Right ventricle myocardium inferior (tissue), 1 donor: ENCODE results near the gene TRIP11. TPM values are rescaled to one million over a fixed set of nuclear protein-coding genes. Genes with fewer than 3 reads are reported as not detected.

Experiments
- ATAC-seq: fragments of 200-7000 bp; cut with Tn5 transposase; one replicate; pipeline ENCODE4 v1.9.1; 2020; ENCODE audit warnings: mild to moderate bottlenecking, moderate library complexity
- DNase-seq: peaks from one replicate; pipeline ENCODE4 v3.0.0; 2021; ENCODE audit errors: missing footprints
- intact Hi-C: fragments of 100-400 bp; cut with DNase I; formaldehyde crosslinking; loops from one replicate; pipeline ENCODE4 v1.11.0; 2022
- total RNA-seq: library from RNA; stranded (reverse); fragmentation: NEBNext Ultra II Directional; extraction: Animal tissue kit (Norgen Biotek cat#: 25700); gene quantifications from one replicate; pipeline ENCODE4 v1.2.1, GENCODE V29; 2021
- donor health status: DM: no; HTN: yes; CAD: no; lungs with severe emphysema.

Gene TRIP11
- total RNA-seq, 1 donor from 2014 or later = 51.2 TPM

DNA sequence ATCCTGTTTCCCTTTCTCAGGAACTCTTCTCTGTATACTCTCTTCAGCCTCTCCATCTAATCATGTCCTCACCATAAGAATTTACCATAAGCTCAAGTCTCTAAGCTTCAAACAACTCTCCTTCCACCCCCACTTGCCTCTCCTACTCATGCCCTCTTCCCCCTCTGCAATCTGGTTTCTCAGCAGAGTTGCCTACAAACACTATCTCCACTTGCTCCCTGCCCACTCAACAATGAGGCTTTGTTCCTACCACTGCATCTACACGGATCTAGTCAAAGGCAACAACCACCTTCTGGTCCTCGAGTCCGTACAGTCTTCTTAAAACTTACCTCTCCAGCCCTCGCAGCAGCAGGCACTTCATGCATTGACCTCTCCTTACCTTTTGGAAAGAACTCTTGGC lies 75.1 kb downstream of the TRIP11 start:
- DNase-seq (no peak), ATAC-seq (no peak)
- intact Hi-C loops = no loop called here

DNA sequence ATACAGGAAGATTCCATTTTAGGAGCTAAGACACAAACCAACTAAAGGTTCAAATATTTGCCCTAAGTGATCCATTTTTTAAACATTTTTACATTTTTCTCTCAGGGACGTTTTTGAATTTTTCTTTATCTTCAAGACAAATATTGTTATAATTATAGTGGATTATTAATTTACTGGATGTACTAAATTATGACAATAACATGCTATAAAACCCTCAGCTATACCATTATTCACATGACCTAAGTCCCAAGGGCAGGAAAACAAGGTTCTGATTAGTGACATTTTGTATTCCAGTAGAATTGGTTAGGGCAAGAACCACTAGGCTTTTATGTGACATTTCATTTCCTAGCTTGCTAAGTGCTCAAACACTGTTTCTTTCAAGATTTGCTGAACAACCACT lies 75.8 kb downstream of the TRIP11 start:
- intact Hi-C loops = no loop called here
- no peak for ATAC-seq

DNA sequence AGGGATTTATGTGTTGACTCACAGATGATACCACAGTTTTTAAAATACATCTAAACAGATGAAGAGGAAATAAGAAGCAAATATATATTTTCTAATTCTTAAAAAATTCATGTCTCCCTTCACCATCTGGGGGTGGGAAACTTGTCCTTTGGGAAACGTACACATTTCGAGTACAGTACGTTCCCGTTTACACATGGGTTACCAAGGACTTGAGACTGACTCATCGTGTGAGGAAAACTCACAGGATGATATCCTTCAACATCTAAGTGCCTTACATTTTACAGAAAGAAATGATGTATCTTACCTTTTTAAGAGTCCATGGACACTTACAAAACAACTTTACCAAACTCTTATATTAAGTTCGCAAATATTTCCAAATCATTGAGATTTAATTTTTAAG lies 76.4 kb downstream of the TRIP11 start:
- intact Hi-C loops = no loop called here
- ATAC-seq (no peak), DNase-seq (no peak)

More for the DNA sequence above, 75.8 kb downstream of the TRIP11 start:
- DNase-seq = no peak

DNA sequence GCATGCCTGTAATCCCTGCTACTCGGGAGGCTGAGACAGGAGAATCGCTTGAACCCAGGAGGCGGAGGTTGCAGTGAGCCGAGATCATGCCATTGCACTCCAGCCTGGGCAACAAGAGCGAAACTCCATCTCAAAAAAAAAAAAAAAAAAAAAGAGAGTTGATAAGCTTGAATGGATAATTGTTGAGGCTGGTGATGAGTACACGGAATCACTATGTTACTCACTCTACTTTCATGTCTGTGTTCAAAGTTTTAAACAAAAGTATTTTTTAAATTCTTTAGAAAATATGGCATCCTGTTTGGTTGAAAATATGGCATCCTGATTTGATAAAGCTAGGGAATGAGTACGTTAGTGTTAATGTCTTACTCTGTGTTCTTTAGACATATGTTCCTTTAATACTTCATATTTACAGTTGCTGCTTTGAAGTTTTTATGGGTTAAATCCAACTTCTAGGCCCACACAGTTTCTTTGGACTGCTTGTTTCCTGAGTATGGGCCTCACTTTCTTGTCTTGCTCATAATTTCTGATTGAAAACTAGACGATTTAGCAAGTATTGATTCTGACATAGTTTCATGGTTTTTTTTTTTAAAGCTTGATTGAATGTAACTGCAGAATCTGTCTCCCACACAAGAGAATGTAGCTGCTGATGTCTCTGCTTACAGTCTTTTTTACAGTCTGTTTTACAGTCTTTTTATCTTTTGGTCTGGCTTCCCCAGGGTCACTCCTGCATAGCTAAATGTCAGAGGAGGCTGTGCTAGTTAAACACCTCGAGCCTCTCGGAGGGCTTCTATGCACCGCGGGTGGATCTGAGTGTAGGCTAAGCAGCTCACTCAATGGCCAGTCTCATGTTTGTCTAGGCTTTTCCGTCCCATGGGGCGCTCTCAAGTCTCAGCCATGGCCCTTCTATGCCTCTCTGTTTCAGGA lies 78.3 kb downstream of the TRIP11 start:
- intact Hi-C loops = no loop called here
- ATAC-seq (no peak), DNase-seq (no peak)

DNA sequence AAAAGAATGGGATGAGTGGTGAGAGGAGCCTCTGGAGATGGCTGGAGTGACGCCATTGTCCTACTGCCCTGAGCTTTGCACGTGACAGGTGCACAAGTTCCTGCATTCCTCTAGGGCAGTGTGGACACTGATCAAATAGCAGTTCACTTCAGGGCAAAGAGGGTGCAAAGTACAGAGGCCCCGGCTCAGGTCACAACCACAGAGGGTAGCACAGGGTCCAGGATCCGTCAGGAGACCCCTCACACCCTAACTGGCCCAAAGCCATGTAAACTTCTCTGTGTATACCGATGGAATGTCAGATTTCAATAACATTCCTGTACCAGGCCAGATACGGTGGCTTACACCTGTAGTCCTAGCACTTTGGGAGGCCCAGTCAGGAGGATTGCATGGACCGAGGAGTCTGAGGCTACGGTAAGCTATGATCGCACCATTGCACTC lies 82.0 kb downstream of the TRIP11 start:
- DNase-seq (no peak), ATAC-seq (no peak)
- intact Hi-C loops = no loop called here

DNA sequence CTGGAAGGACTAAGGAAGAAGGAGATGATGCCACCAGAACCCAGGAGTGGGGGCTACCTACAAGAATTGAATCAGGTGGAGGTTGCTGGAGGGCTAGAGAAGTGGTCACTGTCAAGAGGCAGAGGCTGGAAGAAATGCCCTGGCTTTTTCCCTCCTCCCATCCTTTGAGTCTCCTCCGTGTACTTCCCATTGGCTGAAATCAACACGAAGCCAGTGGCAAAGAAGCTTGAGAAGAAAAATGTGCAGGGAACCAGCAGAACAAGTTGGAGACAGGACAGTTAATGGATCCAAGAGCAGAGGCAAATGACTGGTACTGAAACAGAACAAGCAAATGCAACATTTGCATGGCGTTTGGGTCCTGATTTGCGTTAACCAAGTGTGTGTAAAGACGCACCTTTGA lies 83.2 kb downstream of the TRIP11 start:
- intact Hi-C loops = no loop called here
- DNase-seq (no peak), ATAC-seq (no peak)

DNA sequence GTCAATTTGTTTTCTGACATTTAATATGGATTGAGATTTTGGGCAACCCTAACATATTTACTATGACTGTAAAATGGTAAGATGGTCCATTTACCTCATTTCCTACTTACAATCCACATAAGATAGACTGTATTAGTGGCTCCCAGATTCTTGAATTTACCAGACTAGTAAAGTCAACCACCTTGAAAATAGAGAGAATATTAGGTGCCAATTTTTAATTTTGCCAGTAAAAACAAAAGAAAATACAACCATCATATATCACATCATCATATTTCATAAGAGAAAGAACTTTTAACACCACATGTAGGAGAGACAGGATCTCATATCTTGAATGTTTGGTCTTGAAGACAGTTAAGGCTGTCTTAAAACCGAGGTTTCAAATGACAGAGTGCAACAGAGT lies 84.7 kb downstream of the TRIP11 start:
- DNase-seq (no peak), ATAC-seq (no peak)
- intact Hi-C loops = no loop called here

DNA sequence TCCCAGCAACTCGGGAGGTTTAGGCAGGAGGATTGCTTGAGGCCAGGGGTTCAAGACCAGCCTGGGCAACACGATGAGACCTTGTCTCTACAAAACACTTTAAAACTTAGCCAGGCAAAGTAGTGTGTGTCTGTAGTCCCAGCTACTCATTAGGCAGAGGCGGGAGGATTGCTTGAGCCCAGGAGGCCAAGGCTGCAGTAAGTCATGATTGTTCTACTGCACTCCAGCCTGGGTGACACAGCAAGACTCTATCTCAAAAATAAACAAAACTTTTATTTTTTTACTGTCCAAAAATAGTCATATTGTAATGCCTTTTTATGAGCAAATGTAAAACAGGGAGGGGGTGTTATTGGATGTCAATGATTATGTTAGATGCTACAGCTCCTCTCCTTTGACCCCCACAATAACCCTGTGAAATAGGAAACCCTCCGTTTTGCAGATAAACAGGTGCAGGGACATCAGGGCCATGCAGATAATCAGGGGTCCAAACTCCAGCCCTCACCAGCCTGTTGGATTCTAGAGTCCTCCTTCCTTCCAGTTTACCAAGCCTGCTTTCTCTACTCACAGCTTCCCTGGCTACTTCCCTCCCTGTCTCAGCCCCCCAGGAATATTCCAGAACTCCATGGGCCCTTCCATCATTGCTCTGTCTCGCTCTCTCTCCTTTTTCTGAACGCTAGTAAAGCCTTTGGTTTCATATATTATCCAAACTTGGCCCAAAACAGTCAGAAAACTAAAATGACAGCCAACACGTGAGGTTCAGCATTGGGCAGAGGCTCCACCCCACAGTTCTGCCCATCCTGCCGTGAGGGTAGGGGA lies 86.5 kb downstream of the TRIP11 start:
- intact Hi-C loops = no loop called here
- DNase-seq (no peak), ATAC-seq (no peak)

DNA sequence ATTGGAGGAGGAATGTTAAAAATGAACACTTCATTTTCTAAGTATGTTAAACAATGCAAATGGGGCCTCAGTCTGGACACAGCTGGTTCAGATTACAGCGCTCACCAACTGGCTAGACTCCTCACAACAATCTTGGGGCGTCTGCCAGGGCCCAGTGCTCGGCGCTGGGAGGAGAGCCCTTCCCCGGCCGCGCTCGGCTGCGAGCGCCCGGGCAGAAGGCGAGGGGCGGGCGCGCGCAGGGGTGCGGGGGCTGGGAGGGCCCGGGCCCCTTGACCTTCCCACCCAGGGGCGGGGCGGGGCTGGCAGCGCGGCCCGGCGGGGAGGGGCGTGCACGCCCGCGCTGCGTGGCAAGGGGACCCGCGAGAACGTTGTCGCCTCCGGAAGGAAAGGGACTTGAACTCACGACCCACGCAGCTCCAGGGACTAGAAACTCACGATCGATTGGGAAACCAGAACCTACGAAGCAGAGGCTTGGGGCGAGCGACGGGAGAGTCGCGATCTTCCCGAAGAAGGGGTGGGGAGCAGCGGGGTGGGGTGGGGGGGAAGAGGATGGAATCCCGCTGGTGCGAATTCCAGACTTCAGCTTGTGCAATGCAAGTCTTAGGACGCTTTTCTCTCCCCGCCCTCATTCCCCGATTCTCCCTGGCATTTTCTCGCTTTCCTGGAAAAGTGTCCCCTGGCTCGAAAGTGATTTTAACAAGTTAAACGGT lies 92.2 kb downstream of the TRIP11 start, which contains the start of gene FBLN5:
Gene FBLN5, minus strand, starts transcription at position 220 of the 710 bp plus-strand sequence. CDS start 465 bp downstream, outside the sequence.
- DNase-seq = peak; percentile 83
- ATAC-seq = peak; percentile 94
- intact Hi-C loops = no loop called here

DNA sequence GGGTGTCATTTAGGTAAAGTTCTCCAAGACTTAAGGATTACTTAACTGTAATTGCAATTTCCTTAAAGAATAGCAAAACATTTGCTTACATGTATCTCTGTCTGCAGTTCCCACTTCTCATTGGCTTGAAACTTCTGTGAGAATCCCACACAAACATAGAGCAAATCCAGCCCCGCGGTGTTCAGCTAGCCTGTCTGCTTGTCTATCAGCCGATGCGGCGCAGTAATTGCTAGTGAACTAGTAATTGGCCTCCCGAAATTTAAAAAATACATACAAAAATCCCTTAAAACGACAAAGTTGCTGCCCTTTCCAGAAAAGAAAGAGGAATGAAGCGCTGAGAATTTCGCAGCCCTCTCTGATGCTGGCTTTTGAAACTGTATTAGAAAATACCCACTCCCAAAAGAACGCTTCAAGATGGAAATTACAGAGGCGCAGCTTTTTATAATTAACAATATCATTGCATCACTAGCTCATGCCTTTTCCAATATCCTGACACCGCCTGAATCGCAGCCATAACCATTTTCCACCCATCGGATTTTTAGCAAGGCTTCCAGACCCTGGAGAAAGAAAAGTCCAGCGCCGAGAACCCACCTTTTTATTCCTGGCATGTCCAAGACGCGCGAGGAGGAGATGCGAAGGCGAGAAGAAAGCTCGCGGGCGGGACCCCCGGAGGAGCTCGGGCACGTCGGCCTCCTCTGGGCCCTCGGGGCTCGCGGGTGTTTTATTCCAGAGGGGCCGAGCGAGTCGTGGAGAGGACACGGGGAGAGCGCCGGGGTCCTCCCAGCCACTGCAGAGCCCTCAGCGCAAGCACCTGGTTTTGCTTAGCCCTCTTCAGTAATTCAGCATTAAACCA lies 93.0 kb downstream of the TRIP11 start:
- intact Hi-C loops = no loop called here
- ATAC-seq = peak; percentile 29

DNA sequence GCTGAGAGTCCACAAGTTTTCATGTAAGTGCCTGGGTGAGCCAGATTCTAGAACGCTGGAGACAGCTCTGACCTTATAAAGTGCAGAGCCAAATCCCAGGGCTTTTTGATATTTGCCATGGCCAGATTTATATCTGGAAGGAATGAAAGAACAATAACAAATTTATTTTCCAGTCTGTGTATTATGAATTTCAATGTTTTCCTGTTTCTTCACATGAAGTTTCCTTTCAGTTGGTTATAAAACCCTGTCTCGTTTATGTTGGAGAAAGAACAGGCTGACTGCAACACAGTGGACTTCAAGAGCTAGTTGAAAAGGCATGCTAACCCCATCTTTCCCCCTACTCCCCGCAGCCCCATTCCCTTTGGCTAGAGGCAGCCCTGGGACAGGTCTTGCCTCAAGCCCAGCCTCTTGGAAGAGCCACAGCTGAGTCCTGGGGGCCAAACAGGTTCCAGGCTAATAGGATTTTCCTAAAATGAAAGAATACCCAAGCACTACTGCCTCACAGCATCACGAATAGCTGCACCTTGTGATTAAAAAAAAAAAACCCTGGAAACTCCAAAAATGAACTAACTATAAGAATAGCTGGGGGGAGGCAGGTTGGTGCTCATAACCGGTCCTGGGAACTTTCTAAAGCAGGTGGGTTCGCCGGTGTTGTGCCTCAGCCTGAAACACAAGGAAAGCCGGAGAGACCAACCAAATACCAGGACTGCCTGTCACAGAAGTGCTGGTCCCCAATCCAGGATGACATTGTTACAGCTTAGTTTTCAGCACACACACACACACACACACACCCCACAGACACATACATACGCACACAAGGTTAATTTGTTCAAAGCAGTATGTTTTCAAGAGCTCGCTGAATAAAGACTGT lies 93.9 kb downstream of the TRIP11 start:
- ATAC-seq = no peak
- DNase-seq = no peak
- intact Hi-C loops = no loop called here

More for the DNA sequence above, 93.0 kb downstream of the TRIP11 start:
- DNase-seq = peak; percentile 74

DNA sequence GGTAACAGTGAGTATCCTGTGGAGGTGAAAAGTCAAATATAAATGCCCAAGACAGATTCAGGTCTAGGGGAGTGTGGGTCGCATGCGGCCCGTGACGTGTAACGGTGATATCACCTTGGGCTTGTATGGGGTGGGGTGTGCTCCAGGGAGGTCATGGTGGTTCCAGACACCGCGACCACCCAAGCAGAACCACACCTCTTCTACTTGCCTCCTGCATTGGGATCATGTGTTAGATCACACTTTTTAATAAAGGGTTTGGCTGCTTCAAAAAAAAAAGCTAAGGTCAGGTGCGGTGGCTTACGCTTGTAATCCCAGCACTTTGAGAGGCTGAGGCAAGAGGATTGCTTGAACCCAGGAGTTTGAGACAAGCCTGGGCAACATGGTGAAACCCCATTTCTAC lies 96.9 kb downstream of the TRIP11 start:
- DNase-seq (no peak), ATAC-seq (no peak)
- intact Hi-C loops = no loop called here

DNA sequence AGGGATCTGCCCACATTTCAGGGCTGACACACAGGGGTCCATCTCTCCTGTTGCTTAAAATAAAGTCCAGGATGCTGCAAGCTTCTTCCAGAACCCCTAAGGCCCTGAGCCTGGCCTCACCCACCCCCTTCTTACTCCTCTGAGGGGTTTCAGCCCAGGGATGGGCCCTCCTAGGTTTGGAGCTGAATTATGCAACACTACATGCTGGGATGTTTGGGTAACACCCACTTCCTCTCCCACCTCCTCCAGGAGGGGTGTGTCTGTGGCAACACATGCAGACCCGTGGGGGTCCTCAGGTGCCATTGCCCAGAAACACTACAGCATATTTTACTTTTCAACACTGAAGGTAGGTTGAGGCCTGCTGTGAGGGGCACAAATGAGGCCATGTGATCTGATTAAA lies 97.7 kb downstream of the TRIP11 start:
- ATAC-seq = no peak
- DNase-seq = no peak

DNA sequence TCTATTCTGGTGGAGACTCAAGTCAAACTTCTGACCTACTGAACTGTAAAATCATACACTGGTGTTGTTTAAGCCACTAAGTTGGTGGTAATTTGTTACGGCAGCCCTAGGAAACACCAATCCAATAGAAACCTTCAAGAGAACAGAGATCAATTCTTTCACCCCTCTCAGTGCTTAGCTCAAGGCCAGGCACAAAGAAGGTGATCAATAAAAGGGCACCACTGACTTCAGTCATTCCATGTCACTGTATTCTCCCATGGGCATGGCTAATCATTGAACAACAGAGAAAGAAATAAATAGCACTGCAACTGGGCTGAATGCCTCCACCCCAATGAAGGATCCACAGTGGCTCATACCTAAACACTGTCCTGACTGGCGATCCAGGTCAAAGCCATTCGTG lies 99.7 kb downstream of the TRIP11 start:
- intact Hi-C loops = no loop called here
- DNase-seq = no peak
- ATAC-seq = no peak

More for the DNA sequence above, 97.7 kb downstream of the TRIP11 start:
- intact Hi-C loops = no loop called here

DNA sequence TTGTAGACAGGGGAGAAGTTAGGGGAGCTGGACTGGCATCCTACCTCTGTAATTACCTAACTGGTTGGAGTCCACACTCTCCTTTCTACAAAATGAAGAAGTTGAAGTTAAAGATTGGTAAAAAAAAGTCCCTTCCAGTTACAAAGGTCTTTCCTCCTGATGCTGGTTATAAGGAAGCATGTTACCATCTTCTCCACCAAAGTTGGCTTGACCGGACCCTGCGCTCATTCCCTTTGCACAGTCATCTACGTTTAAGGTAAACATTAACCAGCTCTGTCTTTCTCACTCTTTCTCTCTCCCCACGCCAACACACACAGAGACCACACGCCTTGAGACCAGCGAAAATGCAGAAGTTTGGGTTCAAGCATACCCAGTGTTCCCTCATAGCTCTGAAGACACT lies 104.3 kb downstream of the TRIP11 start:
- DNase-seq = no peak
- intact Hi-C loops = no loop called here

DNA sequence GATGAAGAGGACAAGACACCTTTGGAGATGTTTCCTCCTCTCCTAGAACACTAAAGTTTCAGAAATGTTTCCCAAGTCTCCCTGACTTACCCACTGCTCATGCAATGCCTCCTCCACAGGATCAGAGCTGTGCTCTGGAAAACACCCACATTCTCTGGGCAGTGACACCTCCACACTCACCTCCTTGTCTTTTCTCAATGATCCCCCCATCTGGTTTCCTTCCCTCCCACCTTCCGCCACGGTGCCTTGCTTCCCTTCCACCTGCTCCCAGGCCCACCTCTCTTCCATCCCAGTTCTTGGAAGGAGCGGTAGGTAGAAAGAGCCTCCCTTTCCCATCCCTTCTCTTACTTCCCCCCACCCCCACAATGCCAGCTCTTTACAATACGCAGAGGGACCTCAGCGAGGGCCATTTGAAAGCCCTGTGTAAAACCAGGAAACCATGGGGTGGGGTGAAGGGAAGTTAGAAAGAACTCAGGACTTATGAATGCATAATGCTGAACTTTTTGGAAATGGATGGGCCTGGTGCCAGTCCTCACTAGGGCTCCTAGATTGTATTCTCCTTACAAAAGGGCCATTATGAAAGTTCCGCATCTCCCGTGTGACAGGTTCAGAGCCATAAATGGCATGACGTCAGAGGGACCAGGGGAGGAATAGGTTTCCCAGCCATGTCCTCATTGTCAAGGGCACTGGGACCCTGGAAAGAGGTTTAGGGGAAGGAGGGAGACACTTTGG lies 105.1 kb downstream of the TRIP11 start:
- intact Hi-C loops = no loop called here
- ATAC-seq (no peak), DNase-seq (no peak)

More for the DNA sequence above, 104.3 kb downstream of the TRIP11 start:
- ATAC-seq = no peak
